Ectodermal cell (in vitro differentiated cells): ENCODE data around the gene KIF26A.

Source experiments
- H3K27ac ChIP-seq: 2 replicates; pipeline ENCODE4 v1.7.0; 2013; ENCODE audit warnings: mild to moderate bottlenecking, low read depth, low read length; ENCODE audit not compliant: insufficient read depth, poor library complexity, severe bottlenecking
- H3K27me3 ChIP-seq: 2 replicates; pipeline ENCODE4 v1.7.0; 2013; ENCODE audit warnings: mild to moderate bottlenecking, low read length; ENCODE audit not compliant: insufficient read depth, control insufficient read depth, poor library complexity, severe bottlenecking
- H3K36me3 ChIP-seq: one replicate; pipeline ENCODE4 v1.7.0; 2013; ENCODE audit warnings: low read length; ENCODE audit not compliant: control insufficient read depth, insufficient read depth
- H3K4me1 ChIP-seq: one replicate; pipeline ENCODE4 v1.7.0; 2013; ENCODE audit warnings: low read length; ENCODE audit not compliant: control insufficient read depth, insufficient read depth
- H3K4me3 ChIP-seq: 2 replicates; pipeline ENCODE4 v1.7.0; 2013; ENCODE audit warnings: low read depth, low read length, control low read depth; ENCODE audit not compliant: insufficient read depth
- H3K9me3 ChIP-seq: 2 replicates; pipeline ENCODE4 v1.7.0; 2013; ENCODE audit warnings: mild to moderate bottlenecking, low read length, moderate library complexity; ENCODE audit not compliant: control insufficient read depth
- WGBS, 2 experiments: methylation state at CpG; one replicate each; pipeline ENCODE4 v1.1.7; 2013; ENCODE audit warnings: missing lambda C conversion rate in 2 of 2; 5-methylcytosine and 5-hydroxymethylcytosine counted together

Gene KIF26A

DNA sequence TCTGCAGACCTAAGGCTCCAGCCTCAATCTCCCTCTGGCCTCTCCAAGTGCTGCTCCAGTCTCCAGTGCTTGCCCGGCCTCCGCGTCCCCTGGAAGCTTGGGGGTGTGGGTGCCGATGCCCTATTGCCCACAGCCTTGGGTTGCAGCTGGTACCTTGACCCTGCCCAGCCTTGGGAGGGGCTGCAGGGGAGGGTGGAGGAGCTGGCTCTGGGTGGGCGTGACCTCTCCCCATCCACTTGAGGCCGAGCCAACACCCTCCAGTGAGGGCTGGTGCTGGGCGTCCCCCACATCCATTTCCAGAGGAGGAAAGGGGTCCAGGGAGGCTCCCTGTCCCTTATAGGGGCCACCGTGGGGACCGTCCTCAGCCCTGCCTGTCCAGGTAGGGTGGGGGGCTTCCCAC is 24.1 kb downstream of the KIF26A start:
- no peaks in the 10 kb centered on the region for H3K27me3 ChIP-seq
- 93 to 96% methylated on average over 9 of the region's 9 CpGs for whole genome bisulfite sequencing, 2 experiments
- no peaks in the 10 kb centered on the region for H3K36me3 ChIP-seq
- H3K4me3 ChIP-seq, result no peak overlapping the region
- H3K4me1 ChIP-seq, result no peaks in the 10 kb centered on the region
- H3K27ac ChIP-seq, result no peak overlapping the region
- no peaks in the 10 kb centered on the region for H3K9me3 ChIP-seq

DNA sequence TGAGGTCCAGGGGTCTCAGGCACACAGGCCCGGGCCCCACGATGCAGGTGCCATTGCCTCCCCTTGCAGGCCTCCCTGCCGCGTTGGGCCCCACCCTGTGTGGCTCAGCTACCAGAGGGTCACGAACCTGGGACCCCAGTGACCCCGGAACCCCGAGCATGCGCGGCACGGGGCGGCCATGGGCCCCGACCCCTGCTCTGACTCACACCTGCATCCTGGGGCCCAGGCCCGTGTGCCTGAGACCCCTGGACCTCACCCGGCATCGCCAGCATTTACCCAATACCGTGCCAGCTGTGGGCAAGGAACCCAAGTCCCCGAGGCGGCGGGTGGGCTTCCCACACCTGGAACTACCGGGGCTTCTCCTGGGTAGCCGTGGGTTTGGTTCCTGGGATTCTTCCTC is 25.2 kb downstream of the KIF26A start:
- H3K4me1 ChIP-seq, result no peaks in the 10 kb centered on the region
- WGBS, 2 experiments, result 92 to 93% methylated on average over 21 of the region's 21 CpGs
- H3K27ac ChIP-seq, result no peak overlapping the region
- no peak overlapping the region for H3K4me3 ChIP-seq
- no peaks in the 10 kb centered on the region for H3K9me3 ChIP-seq
- no peaks in the 10 kb centered on the region for H3K27me3 ChIP-seq
- no peaks in the 10 kb centered on the region for H3K36me3 ChIP-seq

DNA sequence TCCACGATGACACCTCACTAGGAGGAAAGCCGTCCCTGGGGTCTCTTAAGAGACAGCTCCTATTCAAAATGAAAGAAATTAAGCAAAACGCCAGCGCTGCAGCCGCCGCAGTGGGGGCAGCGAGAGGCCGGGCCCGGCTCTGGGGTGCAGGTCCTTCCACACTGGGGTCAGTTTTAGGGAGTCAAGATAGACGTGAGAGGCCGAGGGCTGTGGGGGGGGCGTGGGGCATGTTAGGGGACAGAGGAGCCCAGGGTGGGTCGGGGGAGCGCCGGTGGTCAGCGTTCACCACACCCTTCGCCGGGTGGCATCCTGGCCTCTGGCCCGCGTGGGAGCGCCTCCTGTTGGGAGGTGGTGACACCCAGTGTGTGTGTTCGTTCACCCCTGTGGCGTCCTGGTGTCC is 25.7 kb downstream of the KIF26A start:
- peaks cover 3% of the 10 kb centered on the region for H3K4me1 ChIP-seq
- 94 to 96% methylated on average over 23 of the region's 23 CpGs for WGBS, 2 experiments
- no peaks in the 10 kb centered on the region for H3K9me3 ChIP-seq
- H3K27me3 ChIP-seq, result no peaks in the 10 kb centered on the region
- H3K4me3 ChIP-seq, result no peak overlapping the region
- no peaks in the 10 kb centered on the region for H3K36me3 ChIP-seq
- H3K27ac ChIP-seq, result no peak overlapping the region

DNA sequence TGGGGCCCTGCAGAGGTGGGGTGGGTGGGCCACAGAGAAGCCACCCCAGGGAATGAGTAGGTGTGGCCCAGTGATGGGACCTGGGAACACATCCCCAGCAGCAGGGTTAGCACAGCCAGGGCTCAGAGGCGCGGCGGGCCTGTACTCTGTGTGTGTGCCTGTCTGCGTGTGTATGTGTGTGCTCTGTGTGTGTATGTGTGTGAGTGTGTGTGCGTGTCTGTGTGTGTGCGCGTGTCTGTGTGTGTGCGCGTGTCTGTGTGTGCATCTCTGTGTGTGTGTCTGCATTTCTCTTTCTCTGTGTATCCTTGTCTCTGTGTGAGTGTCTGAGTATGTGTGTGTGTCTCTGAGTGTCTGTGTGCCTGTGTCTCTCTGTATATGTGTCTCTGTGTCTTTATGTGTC is 26.1 kb downstream of the KIF26A start:
- Histone ChIP-seq H3K36me3 (no peaks in the 10 kb centered on the region), H3K27me3 (no peaks in the 10 kb centered on the region), H3K4me1 (peaks cover 7% of the 10 kb centered on the region), H3K9me3 (no peaks in the 10 kb centered on the region), H3K27ac (no peak overlapping the region), H3K4me3 (no peak overlapping the region)
- 83 to 84% methylated on average over 9 of the region's 9 CpGs for WGBS, 2 experiments

DNA sequence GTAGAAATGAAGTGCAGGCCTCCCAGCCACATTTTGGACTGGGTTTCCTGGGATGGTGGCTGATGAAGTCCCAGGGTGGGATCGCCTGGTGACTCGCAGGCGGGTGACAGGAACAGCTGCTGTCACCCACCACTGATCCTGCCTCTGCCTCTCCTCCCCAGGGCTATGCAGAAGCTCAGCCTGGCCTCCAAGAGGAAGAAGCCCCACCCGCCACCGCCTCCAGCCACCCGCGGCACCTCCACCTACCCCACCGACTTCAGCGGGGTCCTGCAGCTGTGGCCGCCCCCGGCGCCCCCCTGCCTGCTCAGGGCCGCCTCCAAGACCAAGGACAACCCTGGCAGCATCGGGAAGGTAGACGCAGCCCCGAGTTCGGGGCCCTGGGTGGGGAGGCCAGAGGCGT is 28.3 kb downstream of the KIF26A start:
- no peaks in the 10 kb centered on the region for H3K9me3 ChIP-seq
- WGBS, 2 experiments, result 95 to 96% methylated on average over 18 of the region's 18 CpGs
- no peaks in the 10 kb centered on the region for H3K36me3 ChIP-seq
- no peak overlapping the region for H3K4me3 ChIP-seq
- no peak overlapping the region for H3K27ac ChIP-seq
- peaks cover 24% of the 10 kb centered on the region for H3K4me1 ChIP-seq
- no peaks in the 10 kb centered on the region for H3K27me3 ChIP-seq

DNA sequence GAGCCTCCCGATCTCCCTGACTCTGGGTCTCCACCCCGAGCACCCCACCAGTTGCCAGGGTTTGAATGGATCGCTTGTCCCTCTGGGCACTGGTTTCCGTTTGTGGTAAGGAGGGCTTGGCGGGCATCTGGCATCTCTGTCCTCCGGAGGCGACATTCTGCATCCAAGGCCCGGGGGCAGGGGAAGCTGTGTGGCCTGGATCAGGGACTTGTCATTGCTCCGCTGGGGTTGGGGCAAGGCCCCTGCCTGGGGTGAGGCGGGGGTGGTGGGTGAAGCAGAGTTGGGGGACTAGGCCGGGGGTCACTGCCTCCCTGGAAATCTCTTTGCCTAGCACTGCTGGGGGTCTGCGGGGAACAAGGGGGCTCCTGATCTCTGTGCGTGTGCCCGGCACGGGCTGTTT is 30.2 kb downstream of the KIF26A start:
- 91 to 94% methylated on average over 15 of the region's 15 CpGs for WGBS, 2 experiments
- Histone ChIP-seq H3K9me3 (no peaks in the 10 kb centered on the region), H3K4me3 (no peak overlapping the region), H3K27me3 (no peaks in the 10 kb centered on the region), H3K27ac (no peak overlapping the region), H3K36me3 (no peaks in the 10 kb centered on the region), H3K4me1 (peaks cover 24% of the 10 kb centered on the region)

DNA sequence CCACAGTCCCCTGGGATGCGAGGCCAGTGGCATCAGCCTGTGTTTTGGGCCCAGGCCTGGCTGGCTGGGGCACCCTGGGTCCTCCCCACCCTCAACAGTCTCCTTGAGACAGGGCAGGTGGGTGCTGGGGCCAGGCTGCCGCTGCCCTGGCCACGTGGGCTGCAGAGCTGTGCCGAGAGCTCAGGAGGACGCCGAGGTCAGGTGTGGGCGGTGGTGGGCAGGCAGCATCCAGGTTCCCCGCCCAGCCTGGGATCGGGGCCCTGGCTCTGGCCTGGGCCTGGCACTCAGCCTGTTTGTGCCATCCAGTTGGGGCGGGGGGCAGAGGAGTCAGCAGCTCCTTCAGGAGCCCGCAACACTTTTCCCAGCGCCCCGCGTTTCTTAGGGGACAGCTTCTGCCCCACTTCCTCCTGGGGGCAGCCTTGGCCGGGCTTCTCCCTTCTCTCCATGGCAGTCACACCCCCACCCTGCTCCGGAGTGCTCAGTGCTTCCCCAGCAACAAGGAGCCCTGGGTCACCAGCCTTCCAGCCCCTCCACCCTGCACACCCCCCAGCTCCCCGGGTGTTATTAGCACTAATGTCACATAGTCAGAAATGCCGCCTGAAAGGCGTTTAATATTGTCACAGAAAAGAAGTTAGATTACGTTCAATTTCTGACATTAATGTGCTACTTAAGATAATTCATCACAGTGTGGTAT is 30.8 kb downstream of the KIF26A start:
- H3K27me3 ChIP-seq, result no peaks in the 10 kb centered on the region
- no peaks in the 10 kb centered on the region for H3K36me3 ChIP-seq
- no peak overlapping the region for H3K27ac ChIP-seq
- H3K9me3 ChIP-seq, result no peaks in the 10 kb centered on the region
- H3K4me1 ChIP-seq, result peaks cover 24% of the 10 kb centered on the region
- WGBS, 2 experiments, result 76% methylated on average over 19 to 20 of the region's 20 CpGs
- no peak overlapping the region for H3K4me3 ChIP-seq

DNA sequence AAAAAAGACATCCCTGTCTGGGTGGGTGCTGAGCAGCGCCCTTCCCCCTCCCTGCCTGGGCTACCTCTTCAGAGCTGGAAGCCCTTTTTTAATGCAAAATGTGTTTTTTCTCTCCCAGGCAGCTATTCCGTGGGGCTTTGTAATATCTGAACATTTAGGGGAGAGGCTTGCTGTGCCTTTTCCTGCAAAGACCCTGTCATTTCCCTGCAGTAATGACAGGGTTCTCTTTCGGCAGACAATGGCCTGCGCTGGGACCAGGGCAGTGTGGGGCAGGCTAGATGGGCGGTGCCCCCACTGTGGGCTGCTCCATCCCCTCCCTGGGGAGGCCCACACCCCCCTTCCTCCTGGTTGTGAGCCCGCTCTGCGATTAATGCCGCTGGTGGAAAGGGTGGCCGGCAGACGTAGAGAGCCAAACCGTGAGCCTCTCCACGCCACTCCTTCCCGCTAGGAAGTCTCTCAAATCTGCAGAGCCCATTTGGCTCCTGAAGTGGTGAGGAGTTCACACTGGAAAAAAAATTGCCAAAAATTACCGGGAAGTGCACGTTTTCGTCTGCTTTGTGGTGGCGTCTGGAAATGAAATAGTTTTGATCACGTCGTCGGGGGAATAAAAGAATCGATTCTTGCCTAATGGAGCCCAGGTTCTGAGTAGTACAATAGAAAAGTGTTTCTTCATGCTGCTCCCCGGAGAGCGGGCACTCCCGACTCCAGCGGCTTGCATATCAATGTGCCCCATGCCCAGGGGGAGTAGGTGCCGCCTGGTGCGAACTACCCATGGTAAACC is 31.5 kb downstream of the KIF26A start:
- H3K4me1 ChIP-seq, result peaks cover 24% of the 10 kb centered on the region
- no peaks in the 10 kb centered on the region for H3K27me3 ChIP-seq
- no peaks in the 10 kb centered on the region for H3K9me3 ChIP-seq
- 50 to 51% methylated on average over 27 of the region's 27 CpGs for WGBS, 2 experiments
- no peaks in the 10 kb centered on the region for H3K36me3 ChIP-seq
- H3K27ac ChIP-seq, result no peak overlapping the region
- no peak overlapping the region for H3K4me3 ChIP-seq

DNA sequence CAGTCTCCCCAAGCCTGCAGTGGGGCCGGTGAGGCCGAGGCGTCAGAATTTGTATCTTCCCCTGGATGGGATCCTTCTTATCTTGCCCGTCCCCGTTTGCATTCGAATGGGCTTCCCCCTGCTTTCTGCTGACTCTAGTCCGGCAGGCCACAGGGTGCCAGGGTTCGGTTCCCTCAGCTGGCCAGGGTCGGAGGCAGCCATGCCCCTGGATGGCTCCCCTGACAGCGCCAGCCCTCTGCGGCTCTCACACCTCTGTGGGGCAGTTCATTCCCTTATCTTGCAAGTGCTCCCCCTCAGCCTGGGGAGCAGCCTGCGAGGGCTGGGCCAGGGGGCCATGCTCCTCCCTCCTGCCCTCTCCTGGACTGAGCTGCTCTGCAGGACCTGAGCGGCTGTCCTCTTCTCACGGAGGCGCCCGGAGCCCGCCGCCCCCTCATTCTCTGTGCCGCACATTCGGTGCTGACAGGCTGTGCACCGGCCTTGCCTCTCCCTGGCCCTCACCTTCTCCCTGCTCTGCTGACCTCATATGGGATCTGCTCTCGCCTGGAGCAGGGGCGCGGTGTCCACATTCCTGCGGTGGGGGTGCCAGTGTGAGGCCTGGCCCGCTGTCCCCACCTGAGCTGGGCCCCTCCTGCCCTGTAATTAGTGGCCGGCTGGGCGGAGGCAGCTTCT is 32.8 kb downstream of the KIF26A start:
- Histone ChIP-seq H3K27me3 (no peaks in the 10 kb centered on the region), H3K27ac (no peak overlapping the region)
- WGBS, 2 experiments, result 40 to 42% methylated on average over 28 of the region's 28 CpGs

DNA sequence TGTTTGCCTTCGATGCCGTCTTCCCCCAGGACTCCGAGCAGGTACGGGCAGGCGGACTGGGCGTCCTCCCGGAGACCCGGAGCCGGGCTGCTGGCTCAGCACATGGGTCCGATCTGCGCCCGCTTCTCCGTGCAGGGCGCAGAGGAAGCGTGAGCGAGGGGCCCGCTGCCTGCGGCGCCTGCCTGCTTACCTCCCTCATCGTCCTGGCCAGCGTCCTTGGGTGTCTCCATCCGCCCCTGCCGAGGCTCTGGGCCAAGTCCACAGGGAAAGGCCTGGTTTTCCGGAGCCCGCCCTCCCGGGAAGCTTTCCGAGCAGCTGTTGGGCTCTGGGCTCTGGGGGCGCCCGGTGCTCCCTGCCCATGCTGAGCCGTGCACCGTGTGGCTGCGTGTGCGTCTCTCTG is 33.5 kb downstream of the KIF26A start:
- Histone ChIP-seq H3K27me3 (no peaks in the 10 kb centered on the region), H3K4me1 (peaks cover 24% of the 10 kb centered on the region), H3K36me3 (no peaks in the 10 kb centered on the region), H3K27ac (no peak overlapping the region), H3K4me3 (no peak overlapping the region), H3K9me3 (no peaks in the 10 kb centered on the region)
- WGBS, 2 experiments, result 94 to 96% methylated on average over 33 of the region's 33 CpGs

More for the DNA sequence above, 32.8 kb downstream of the KIF26A start:
- H3K4me1 ChIP-seq, result peaks cover 24% of the 10 kb centered on the region
- no peaks in the 10 kb centered on the region for H3K9me3 ChIP-seq
- no peak overlapping the region for H3K4me3 ChIP-seq
- no peaks in the 10 kb centered on the region for H3K36me3 ChIP-seq
